Common myeloid progenitor, CD34-positive (primary cell): ENCODE measurements around the gene C14orf180.

Experiments
- CTCF ChIA-PET: fragments of 350-600 bp; sonication (Branson Sonifier 250); formaldehyde crosslinking; loops from one replicate; lab custom pipeline; 2021; ENCODE audit warnings: antibody characterized with exemption; lab: Charles Lee
- POLR2A ChIA-PET: fragments of 350-600 bp; sonication (Branson Sonifier 250); formaldehyde crosslinking; loops from one replicate; lab custom pipeline; 2021; ENCODE audit warnings: antibody characterized with exemption; lab: Charles Lee
- DNase-seq, 3 donors: peaks; one replicate each; pipeline versions ENCODE4 v3.0.0 to v3.0.0-alpha.2; 2013
- H3K27ac ChIP-seq, 2 experiments: 1 replicate in 1 of 2; 2 replicates in 1 of 2; pipeline ENCODE4 v1.7.0; 2013; ENCODE audit warnings: inconsistent platforms in 2 of 2, low read length in 2 of 2, mild to moderate bottlenecking in 2 of 2, low read depth in 1 of 2, moderate library complexity in 1 of 2; ENCODE audit not compliant: severe bottlenecking in 2 of 2, insufficient read depth in 1 of 2, poor library complexity in 1 of 2
- H3K27me3 ChIP-seq, 5 experiments: replicated peaks in 2 of 5; 1 replicate in 3 of 5; 2 replicates in 2 of 5; pipeline versions ENCODE4 v1.6.1 to v1.7.0; 2013; ENCODE audit warnings: low read length in 4 of 5, mild to moderate bottlenecking in 2 of 5, moderate library complexity in 2 of 5, inconsistent platforms in 1 of 5; ENCODE audit not compliant: insufficient read depth in 5 of 5, control insufficient read depth in 4 of 5
- H3K36me3 ChIP-seq, 4 experiments: 1 replicate in 2 of 4; 2 replicates in 2 of 4; pipeline versions ENCODE4 v1.6.1 to v1.7.0; 2013; ENCODE audit warnings: low read length in 3 of 4, control low read depth in 1 of 4, mild to moderate bottlenecking in 1 of 4; ENCODE audit not compliant: control insufficient read depth in 4 of 4, insufficient read depth in 4 of 4
- H3K4me1 ChIP-seq, 4 experiments: 1 replicate in 3 of 4; 2 replicates in 1 of 4; pipeline versions ENCODE4 v1.6.1 to v1.7.1; 2013; ENCODE audit warnings: low read length in 3 of 4, mild to moderate bottlenecking in 3 of 4, control low read depth in 1 of 4, inconsistent platforms in 1 of 4, moderate library complexity in 1 of 4; ENCODE audit not compliant: control insufficient read depth in 4 of 4, insufficient read depth in 4 of 4; ENCODE audit errors: control extremely low read depth in 1 of 4
- H3K4me3 ChIP-seq, 7 experiments: 1 replicate in 4 of 7; 2 replicates in 3 of 7; pipeline versions ENCODE4 v1.5.1 to v1.7.0; 2013; ENCODE audit warnings: mild to moderate bottlenecking in 7 of 7, low read length in 6 of 7, moderate library complexity in 6 of 7, inconsistent platforms in 2 of 7, low read depth in 2 of 7, control low read depth in 1 of 7; ENCODE audit not compliant: insufficient read depth in 4 of 7, control insufficient read depth in 1 of 7; ENCODE audit errors: extremely low read depth in 1 of 7
- H3K9me3 ChIP-seq, 5 experiments: 1 replicate in 4 of 5; 2 replicates in 1 of 5; pipeline versions ENCODE4 v1.6.1 to v1.7.1; 2013; ENCODE audit warnings: low read length in 4 of 5, mild to moderate bottlenecking in 2 of 5, inconsistent platforms in 1 of 5, low read depth in 1 of 5, moderate library complexity in 1 of 5; ENCODE audit not compliant: control insufficient read depth in 4 of 5, insufficient read depth in 2 of 5; ENCODE audit errors: control extremely low read depth in 1 of 5
- WGBS: methylation state at CpG from one replicate; pipeline ENCODE4 v1.1.5; 2013; ENCODE audit not compliant: insufficient coverage; 5-methylcytosine and 5-hydroxymethylcytosine counted together

Gene C14orf180

GRCh38 chr14:104586832-104587620 is 7.5 kb downstream of the C14orf180 start:
- no peak overlapping the region for H3K27ac ChIP-seq
- no peak for DNase-seq
- CTCF ChIA-PET: interaction anchor here (0.8 kb wide), 1 partner anchor 10 kb away, joined by 3 read pairs; no protein-coding TSS in a partner anchor
- no peaks in the 10 kb centered on the region for H3K9me3 ChIP-seq
- POLR2A ChIA-PET: no interaction called here
- peaks cover 0 to 36% (median 1%) of the 10 kb centered on the region in 5 experiments for H3K27me3 ChIP-seq
- H3K36me3 ChIP-seq: no peaks in the 10 kb centered on the region
- H3K4me1 ChIP-seq: no peaks in the 10 kb centered on the region
- WGBS: 66% methylated on average over 14 of the region's 19 CpGs
- H3K4me3 ChIP-seq: no peak overlapping the region

- POLR2A ChIA-PET: no interaction called here
These were observed 8.1 kb downstream of the C14orf180 start for GRCh38 chr14:104587641-104588040.

GRCh38 chr14:104588066-104588857 is 8.7 kb downstream of the C14orf180 start:
- H3K4me1 ChIP-seq: no peaks in the 10 kb centered on the region
- DNase-seq: no peak
- ChIA-PET CTCF (no interaction called here), POLR2A (no interaction called here)
- no peaks in the 10 kb centered on the region for H3K9me3 ChIP-seq
- 93% methylated on average over 35 of the region's 38 CpGs for WGBS
- peaks cover 0 to 38% (median 1%) of the 10 kb centered on the region in 5 experiments for H3K27me3 ChIP-seq
- H3K36me3 ChIP-seq: no peaks in the 10 kb centered on the region
- no peak overlapping the region for H3K4me3 ChIP-seq
- no peak overlapping the region for H3K27ac ChIP-seq

More at GRCh38 chr14:104587641-104588040, 8.1 kb downstream of the C14orf180 start:
- H3K27me3 ChIP-seq: peaks cover 0 to 42% (median 1%) of the 10 kb centered on the region in 5 experiments
- H3K36me3 ChIP-seq: no peaks in the 10 kb centered on the region
- no peaks in the 10 kb centered on the region for H3K9me3 ChIP-seq
- no peaks in the 10 kb centered on the region for H3K4me1 ChIP-seq
- H3K4me3 ChIP-seq: no peak overlapping the region
- 53% methylated on average over 14 of the region's 19 CpGs for WGBS
- H3K27ac ChIP-seq: no peak overlapping the region
- no peak for DNase-seq
- CTCF ChIA-PET: no interaction called here

- Histone ChIP-seq H3K4me3 (no peak overlapping the region), H3K27me3 (peaks cover 0 to 33% (median 1%) of the 10 kb centered on the region in 5 experiments), H3K27ac (no peak overlapping the region), H3K36me3 (no peaks in the 10 kb centered on the region), H3K9me3 (no peaks in the 10 kb centered on the region), H3K4me1 (no peaks in the 10 kb centered on the region)
- WGBS: 84% methylated on average over 21 of the region's 26 CpGs
- ChIA-PET POLR2A (no interaction called here), CTCF (no interaction called here)
- DNase-seq: no peak
These were observed 10.0 kb downstream of the C14orf180 start for GRCh38 chr14:104589338-104590195.

GRCh38 chr14:104590240-104590965 is 10.8 kb downstream of the C14orf180 start:
- Histone ChIP-seq H3K4me3 (no peak overlapping the region), H3K27ac (no peak overlapping the region), H3K4me1 (no peaks in the 10 kb centered on the region), H3K36me3 (no peaks in the 10 kb centered on the region), H3K27me3 (peaks cover 0 to 27% (median 1%) of the 10 kb centered on the region in 5 experiments), H3K9me3 (no peaks in the 10 kb centered on the region)
- 91% methylated on average over 17 of the region's 23 CpGs for WGBS
- no peak for DNase-seq
- ChIA-PET CTCF (no interaction called here), POLR2A (no interaction called here)

- H3K4me3 ChIP-seq: no peak overlapping the region
- no peak for DNase-seq
- H3K27ac ChIP-seq: no peak overlapping the region
- POLR2A ChIA-PET: no interaction called here
- peaks cover 0 to 26% (median 3%) of the 10 kb centered on the region in 5 experiments for H3K27me3 ChIP-seq
- no peaks in the 10 kb centered on the region for H3K9me3 ChIP-seq
- CTCF ChIA-PET: no interaction called here
- no peaks in the 10 kb centered on the region for H3K4me1 ChIP-seq
- H3K36me3 ChIP-seq: no peaks in the 10 kb centered on the region
- 79% methylated on average over 6 of the region's 7 CpGs for WGBS
These were observed 11.5 kb downstream of the C14orf180 start for GRCh38 chr14:104591031-104591430.
